ENCODE measurements around the gene ADGRA1. TPM values are rescaled to one million over a fixed set of nuclear protein-coding genes. Genes with fewer than 3 reads are reported as not detected.

Gene ADGRA1
- total and polyA plus RNA-seq, 10 of the 15 experiments (the other 5 are each of a cell fraction or from before 2014, with no cell fraction given): not detected

DNA sequence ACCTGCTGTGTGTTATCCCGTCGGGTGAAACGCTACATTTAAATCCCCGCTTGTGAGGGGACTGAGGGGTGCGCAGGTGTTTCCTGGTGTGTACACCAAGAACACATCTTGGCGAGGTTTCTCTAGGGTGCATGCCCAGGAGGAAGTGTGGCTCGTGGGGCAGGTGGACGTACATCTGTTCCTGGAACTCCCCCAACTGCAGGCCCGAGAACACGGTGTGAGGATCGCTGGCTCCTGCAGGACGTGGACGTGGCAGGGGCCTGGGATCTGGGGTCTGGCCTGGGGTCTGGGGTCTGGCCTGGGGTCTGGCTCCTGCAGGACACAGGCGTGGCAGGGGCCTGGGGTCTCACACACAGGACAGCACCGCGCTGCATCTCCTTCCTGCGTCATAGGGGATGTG lies 82.4 kb downstream of the ADGRA1 start:
- no TSS peak for BruUV-seq (replicated peaks)
- no peak for FAIRE-seq
- RAD21 ChIA-PET (ENCODE audit: unreplicated experiment): no interaction called here
- in situ Hi-C loops (cut with MboI): no loop called here
- no peak for DNase-seq (ENCODE audit: low read depth, low spot score)
- no peak for TF ChIP-seq SREBF1 (IDR thresholded peaks at IDR 0.05; ENCODE audit: low read length)
- no peak for TF ChIP-seq POLR2AphosphoS5 (IDR thresholded peaks at IDR 0.05; ENCODE audit: low read length)
- no peak for TF ChIP-seq CEBPB (IDR thresholded peaks at IDR 0.05; ENCODE audit: borderline replicate concordance in 1 of 2, low read depth in 2 of 2, low read length in 2 of 2)
- no peak for TF ChIP-seq EED (IDR thresholded peaks at IDR 0.05; ENCODE audit: low read depth)
- no peak for TF ChIP-seq YY1 (IDR thresholded peaks at IDR 0.05; ENCODE audit: low read depth, low read length)
- TF ChIP-seq MTA2 (IDR thresholded peaks at IDR 0.05; ENCODE audit: low read depth): no peak
- TF ChIP-seq RELB (IDR thresholded peaks at IDR 0.05; ENCODE audit: low read depth): no peak
- no peak for TF ChIP-seq WRNIP1 (IDR thresholded peaks at IDR 0.05; ENCODE audit: borderline replicate concordance, low read depth, low read length)
- no peak for TF ChIP-seq RCOR1 (conservative IDR thresholded peaks at IDR 0.05; ENCODE audit: low read depth, low read length)
- TF ChIP-seq ESRRA (IDR thresholded peaks at IDR 0.05; ENCODE audit: low read length): no peak
- TF ChIP-seq, protein P1, sequence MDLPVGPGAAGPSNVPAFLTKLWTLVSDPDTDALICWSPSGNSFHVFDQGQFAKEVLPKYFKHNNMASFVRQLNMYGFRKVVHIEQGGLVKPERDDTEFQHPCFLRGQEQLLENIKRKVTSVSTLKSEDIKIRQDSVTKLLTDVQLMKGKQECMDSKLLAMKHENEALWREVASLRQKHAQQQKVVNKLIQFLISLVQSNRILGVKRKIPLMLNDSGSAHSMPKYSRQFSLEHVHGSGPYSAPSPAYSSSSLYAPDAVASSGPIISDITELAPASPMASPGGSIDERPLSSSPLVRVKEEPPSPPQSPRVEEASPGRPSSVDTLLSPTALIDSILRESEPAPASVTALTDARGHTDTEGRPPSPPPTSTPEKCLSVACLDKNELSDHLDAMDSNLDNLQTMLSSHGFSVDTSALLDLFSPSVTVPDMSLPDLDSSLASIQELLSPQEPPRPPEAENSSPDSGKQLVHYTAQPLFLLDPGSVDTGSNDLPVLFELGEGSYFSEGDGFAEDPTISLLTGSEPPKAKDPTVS (IDR thresholded peaks at IDR 0.05; ENCODE audit: low read depth, low read length): no peak
- no peak for TF ChIP-seq CHD2 (IDR thresholded peaks at IDR 0.05; ENCODE audit: borderline replicate concordance, low read depth, low read length)
- TF ChIP-seq STAT3 (IDR thresholded peaks at IDR 0.05; ENCODE audit: low read depth, low read length): no peak
- TF ChIP-seq HCFC1 (IDR thresholded peaks at IDR 0.05; ENCODE audit: low read length): no peak
- no peak for TF ChIP-seq SMARCA5 (IDR thresholded peaks at IDR 0.05)
- no peak for TF ChIP-seq MEF2A (IDR thresholded peaks at IDR 0.05; ENCODE audit: insufficient read depth, low read depth, low read length)
- no peak for TF ChIP-seq TARDBP (IDR thresholded peaks at IDR 0.05; ENCODE audit: borderline replicate concordance)
- TF ChIP-seq ZNF217 (IDR thresholded peaks at IDR 0.05): no peak
- no peak for TF ChIP-seq ATF3 (IDR thresholded peaks at IDR 0.05; ENCODE audit: borderline replicate concordance, extremely low read depth, low read depth, low read length)
- H3K36me3 ChIP-seq (ENCODE audit: control insufficient read depth in 2 of 2, insufficient read depth in 2 of 2, low read length in 1 of 2): no peaks in the 10 kb centered on the region
- no peak overlapping the region for H3K27ac ChIP-seq (ENCODE audit: control insufficient read depth, insufficient read depth)
- CTCF ChIA-PET: no interaction called here
- SMC1A ChIA-PET (ENCODE audit: uncharacterized antibody, unreplicated experiment): no interaction called here
- no peak overlapping the region for H3K4me2 ChIP-seq (ENCODE audit: control insufficient read depth, insufficient read depth)
- no peaks in the 10 kb centered on the region; the same call in 2 of the 3 replicates for H3K9me3 ChIP-seq (replicated peaks; ENCODE audit: control insufficient read depth, insufficient read depth, low read length)
- no peak overlapping the region for H2AFZ ChIP-seq (ENCODE audit: control insufficient read depth, low read depth, low read length)
- H3K27me3 ChIP-seq (replicated peaks in 1 of 2; ENCODE audit: control insufficient read depth in 2 of 2, insufficient read depth in 2 of 2, low read length in 1 of 2): no peaks in the 10 kb centered on the region
- H4K20me1 ChIP-seq (ENCODE audit: control insufficient read depth, insufficient read depth): no peaks in the 10 kb centered on the region
- no peak overlapping the region for H3K4me3 ChIP-seq
- no peaks in the 10 kb centered on the region for H3K79me2 ChIP-seq (ENCODE audit: control insufficient read depth, insufficient read depth, low read length)
- H3K9ac ChIP-seq (ENCODE audit: control insufficient read depth, insufficient read depth, low read length): no peak overlapping the region
- intact Hi-C loops (cut with micrococcal nuclease; ENCODE audit: unreplicated experiment): no loop called here
- POLR2A ChIA-PET: no interaction called here
- H3K4me1 ChIP-seq (ENCODE audit: control insufficient read depth, insufficient read depth, low read length): no peaks in the 10 kb centered on the region
- ATAC-seq: no peak
- 38% methylated on average over 17 of the region's 17 CpGs for WGBS (ENCODE audit: insufficient coverage, insufficient replicate concordance, low lambda C conversion rate, missing lambda C conversion rate)
